GM15510 (cell line): Measurements from ENCODE around the gene KRT76.

Experiments
- POLR2A ChIP-seq: IDR thresholded peaks from 3 replicates; pipeline ENCODE4 v1.6.1; 2011; ENCODE audit warnings: borderline replicate concordance; ENCODE audit not compliant: insufficient read length; ENCODE audit errors: extremely low read depth

KRT76 gene

DNA sequence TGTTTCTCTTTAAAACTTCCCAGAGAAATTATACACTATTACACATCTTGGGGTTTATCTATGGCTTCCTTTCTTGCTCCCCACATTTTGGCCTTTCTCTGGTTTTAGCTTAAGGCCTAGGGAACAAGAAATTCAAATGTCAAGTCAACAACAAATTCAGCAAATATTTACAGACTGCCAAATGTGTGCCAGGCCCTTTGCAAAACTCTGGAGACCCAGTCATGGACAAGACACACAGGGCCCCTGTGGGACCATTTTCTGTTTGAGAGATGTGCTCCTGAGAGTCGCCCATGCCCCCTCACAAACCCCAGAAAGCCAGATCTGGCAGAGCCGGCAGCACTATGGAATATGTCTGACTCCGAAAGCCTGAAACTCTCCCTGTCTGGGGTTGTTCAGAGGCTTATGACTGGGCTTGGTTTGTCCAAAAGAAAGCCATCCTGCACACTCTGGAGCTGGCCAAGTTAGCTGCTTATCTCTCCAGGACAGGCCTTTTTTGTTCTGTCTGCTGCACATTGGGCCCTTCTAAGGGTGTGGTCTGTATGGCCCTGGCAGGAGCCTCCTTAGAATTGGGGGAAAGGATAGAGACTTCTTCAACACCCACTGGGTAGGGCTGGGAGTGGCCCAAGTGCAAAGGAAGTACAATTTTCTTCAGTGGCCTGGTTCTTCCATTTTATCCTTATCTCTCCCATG is 19.8 kb upstream of the KRT76 start:
- TF ChIP-seq POLR2A, result no peak

DNA sequence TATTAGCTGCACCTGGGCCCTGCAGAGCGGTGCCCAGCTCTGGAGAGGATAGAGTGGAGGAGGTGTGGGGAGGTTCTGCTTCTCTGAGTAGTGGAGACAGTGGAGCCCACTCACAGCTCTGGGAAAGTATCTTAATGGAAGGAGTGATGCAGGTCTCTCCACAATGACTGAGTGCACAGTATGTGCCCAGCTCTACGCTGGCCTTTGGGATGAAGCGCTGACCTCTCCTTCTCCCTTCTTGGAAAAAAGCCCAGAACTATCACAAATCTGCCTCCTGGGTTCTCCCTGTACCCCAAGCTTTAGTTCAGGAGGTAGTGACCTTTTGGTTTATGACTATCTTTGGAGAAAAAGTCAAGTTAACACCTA is 19.3 kb upstream of the KRT76 start:
- TF ChIP-seq POLR2A, result no peak

DNA sequence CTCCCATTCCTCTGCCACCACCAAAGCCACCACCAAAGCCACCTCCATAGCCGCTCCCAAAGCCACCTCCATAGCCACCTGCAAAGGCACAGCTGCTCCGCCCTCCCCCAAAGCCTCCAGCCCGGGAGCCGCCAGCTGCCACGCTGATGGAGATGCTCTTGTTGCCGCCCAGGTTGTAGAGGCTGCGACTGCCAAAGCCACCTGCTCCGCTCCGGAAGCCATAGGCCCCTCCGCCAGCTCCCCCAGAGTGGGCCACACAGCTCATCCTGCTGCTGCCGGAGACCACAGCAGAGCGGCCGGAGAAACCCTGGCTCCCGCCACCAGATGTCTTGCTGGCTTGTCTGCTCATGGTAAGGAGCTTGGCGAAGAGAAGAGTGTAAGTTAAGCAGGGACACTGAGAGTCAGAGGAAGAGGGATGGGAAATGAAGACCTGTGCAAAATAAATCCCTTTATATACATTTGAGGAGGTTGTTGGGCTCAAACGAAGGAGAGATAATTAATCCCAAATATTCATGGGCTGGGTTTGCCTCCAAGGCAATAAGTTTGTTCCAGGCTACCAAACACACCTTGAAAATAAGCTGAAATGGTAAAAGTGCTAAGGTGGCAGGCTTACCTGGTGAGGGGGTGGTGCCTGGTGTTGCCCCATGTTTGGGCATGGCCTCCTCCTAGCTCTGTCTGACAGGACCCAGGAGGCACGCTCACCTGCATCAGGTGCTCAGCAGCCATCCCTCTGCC is 18.7 kb upstream of the KRT76 start, which contains the start of gene KRT3:
KRT3 (minus strand) TSS at position 424 of the 735 bp plus-strand sequence; CDS start at position 349, 75 bp downstream.
- TF ChIP-seq POLR2A, result no peak

DNA sequence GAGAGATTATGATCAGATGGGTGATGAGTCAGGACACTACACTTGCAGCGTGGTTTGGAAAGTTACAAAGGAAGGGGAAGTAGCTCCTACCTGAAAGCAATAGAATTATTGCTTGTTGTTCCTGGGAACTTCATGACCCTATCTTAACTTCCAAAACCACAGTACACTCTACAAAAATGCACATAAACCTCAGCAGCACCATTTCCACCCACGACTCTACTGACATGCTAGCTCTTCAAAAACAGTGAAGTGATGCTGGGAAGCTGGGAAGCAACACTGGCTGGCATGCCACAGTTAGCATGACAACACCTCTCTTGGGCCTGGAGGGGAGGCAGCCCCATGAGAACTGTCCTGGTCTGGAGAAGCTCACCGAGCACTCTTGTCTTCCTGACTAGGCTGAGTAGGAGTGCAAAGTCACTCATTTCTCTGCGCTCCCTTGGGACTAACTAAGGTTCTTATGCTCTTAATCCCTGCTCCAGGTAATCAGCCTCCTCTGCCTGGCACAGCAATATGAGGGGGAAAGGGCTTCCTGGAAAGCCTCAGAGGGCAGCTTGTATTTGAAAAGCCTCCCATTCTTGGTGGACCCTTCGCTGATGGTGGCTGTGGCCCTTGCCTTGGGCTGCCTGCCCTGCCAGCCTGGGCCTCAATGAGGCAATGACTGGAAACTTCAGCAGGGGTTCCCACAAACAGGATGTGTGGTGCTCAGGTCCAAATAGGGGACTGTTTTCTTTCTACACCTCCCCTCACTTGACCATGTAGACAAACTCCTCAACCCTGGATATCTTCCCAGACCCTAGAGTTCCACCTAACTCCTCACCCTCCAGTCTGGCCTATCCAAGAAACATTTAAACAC is 17.6 kb upstream of the KRT76 start:
- TF ChIP-seq POLR2A, result no peak

DNA sequence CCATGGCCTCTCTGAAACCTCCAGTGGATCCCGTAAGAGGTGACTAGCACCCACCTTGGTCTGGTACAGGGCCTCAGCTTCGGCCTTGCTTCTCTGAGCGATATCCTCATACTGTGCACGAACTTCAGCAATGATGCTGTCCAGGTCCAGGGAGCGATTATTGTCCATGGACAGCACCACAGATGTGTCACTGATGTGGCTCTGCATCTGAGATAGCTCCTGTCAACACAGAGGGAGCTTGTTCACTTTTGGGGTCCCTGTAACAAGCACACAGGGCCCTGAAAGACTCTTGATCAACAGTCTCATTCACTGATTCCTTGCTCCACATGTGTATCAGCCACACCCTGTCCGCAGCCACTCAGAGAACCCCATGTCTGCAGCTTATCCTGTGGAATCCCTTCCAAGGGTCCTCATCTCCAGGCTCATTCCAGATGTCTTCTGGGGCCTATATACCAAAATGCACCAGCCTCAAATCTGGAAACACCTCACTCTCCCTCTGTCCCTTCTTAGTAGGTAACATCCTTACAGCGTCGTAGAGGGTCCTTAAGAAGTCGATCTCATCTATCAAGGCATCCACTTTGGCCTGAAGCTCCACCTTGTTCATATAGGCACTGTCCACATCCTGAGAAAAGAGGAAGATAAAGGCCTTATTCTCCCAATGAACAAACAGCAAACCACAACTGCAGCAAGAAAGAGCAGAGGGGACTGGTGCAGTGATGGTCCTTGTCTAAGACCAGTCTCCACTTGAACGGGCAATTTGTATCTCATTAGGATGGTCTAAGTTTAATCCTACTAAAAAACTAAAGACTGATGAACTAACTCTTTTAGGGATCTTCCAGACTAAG is 15.3 kb upstream of the KRT76 start:
- no peak for TF ChIP-seq POLR2A

DNA sequence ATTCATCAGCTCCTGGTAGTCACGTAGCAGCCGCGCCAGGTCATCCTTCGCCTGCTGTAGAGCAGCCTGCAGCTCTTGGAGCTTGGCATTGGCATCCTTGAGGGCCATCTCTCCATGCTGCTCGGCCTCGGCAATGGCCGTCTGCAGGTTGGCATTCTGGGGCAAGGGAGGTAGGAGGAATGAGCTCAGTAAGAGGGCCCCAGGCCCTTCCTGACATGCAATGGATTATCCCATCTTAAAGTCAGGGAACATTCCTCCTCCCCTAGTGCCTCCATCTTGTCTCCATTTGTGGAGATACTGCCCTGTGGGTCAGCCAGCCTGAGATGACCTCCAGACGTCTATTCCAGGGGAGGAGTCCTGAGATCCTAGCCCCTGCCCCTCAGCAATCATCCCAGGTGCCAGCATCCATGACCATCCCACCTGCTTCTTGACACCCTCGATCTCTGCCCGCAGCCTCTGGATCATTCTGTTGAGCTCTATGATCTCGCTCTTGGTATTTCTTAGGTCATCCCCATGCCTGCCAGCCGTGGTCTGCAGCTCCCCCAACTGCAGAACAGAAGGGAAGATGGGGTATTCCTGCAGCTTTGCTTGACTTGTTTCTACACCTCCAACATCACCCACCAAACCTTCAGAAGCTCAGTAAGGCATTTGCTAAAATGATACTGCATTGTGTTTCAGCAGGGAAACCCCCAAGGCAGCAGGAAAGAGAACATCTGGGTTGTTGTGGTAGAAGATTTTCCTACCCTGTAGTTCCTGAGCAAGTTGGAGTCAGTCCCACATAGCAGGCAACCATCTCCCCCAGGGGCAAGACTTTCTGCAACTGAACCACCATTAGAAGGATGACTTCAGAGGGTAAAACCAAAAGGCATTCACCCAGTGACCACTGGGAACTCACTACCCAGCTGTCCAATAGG is 14.4 kb upstream of the KRT76 start:
- TF ChIP-seq POLR2A, result no peak

DNA sequence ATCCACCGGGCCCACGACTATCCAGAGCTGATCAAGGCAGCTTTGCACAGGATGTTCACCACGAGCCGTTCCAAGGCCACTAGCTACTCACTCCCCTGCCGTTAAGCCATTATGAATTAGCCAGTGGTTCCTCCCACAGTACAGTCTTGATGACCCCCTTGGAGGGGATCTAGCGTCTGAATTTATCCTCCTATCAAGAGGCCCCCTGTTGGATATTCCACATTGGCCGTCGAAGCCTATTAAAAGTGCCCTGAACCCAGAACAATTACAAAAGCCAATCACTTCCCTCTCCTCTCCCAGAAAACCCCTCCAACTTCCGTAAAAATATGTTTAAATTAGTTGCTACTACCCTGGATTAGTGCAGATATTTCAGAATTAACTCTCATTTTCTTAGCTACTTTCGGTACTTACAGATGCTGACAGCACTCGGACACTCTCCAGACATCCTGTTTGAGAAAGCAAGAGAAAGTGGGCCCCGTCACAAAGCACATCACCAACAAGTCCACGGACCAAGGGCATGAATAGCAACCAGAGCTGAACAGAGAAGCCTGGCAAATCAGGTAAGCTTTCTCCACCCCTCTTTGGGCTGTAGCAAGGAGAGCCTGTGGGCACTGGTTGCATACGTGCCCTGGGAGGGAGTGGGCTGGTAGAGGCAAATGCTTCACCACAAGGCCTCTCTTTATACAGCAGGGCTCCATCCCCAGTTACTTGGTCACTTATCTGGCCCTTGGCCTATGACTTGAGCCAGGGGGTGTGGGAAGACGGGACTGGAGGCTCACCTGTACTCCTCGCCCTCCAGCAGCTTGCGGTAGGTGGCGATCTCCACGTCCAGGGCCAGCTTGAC is 13.5 kb upstream of the KRT76 start:
- TF ChIP-seq POLR2A, result no peak

DNA sequence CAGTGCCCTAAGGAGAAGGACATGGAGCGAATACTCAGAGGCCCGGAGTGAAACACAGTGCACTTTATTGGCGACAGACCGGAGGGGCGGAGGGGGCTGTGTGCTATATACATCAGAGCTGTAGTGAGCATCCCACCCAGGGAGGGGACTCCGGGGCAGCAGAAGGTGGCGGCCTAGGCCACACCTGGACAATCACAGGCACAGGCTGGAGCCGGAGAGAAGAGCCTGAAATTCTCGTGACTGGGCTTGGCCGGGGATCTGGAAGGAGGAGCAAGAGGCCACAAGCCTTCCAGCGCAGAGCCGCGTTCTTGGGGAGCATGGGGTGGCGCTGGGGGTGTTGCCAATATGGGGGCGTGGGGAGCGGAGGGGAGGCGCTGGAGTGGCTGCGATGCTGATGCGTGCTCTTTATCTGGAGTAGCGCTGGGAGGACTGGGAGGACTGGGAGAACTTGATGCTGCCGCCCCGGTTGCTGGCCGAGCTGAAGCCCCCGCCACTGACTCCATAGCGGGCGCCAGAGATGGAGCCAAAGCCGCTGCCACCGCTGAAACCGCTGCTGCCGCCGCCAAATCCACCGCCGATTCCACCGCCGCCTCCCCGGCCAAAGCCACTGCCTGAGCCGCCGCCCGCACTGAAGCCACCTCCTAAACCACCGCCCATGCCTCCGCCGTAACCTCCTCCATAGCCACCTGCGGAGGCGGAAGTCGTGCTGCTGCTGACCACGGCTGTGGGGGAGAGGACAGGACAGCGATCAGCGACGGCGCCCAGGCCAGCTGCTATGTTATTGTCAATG is 12.7 kb upstream of the KRT76 start:
- no peak for TF ChIP-seq POLR2A

DNA sequence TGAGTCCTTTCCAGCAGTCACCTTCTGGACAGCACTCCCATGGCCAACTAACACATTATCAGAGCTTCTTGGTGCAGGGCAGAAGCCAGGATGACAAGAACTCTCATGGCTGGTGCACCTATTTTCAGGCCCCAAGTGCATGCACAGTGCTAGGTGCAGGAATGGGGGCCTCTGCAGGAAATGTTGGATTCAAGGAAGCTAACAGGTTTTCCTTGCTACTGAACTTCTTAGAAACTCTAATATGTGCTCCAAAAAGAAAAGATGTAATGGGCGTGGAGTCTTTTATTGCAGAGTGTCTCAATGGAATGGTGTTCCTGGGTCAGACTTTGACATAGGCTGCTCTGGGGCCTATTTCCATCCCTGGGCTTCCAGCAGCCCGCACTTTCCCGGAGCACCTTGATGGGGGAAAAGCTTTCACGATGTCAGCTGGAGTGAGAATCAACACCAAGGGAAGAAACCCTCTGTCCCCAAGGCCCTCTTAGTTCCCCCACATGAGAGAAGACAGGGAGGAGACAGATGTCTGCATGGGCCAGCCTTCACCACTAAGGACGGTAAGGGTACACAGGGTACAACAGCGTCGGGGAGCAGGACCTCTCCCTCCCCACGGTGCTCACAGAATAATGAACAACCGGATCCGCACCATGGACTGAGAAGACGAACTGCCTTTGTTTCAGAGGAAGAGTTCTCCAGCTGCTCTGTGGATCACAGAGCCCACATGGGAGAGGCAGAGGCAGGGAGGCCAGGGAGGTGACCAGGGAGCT is 11.9 kb upstream of the KRT76 start:
- no peak for TF ChIP-seq POLR2A

DNA sequence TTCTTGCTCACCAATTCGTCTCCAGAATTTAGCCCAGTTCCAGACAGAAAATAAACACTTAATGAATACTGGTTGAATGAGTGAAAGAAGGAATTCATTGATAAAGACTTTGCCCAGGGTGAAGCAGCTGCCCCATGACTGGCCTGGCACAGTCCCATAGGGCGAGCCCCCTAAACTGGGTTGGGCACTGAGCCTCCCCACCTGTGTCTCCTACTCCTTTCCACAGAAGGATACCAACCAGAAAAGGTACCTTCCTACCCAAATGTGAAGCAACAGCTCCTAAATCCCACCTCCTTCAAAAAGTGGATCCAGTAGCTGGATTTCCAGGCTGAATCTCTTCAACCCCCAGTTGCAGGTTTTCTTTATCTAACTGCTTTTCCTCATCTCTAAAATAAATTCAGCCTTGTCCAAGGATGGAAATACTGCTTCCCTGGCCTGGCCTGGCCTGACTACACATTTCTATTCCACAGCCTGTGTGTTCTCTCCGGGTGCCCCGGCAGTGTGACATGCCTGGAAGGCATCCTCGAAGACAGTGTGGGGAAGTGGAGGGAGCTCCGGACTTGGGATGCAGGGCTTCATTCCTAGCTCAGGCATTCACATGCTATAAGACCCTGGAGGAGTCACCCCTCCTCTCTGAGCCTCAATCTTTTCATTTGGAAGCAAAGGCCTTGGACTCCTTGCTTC is 11.2 kb upstream of the KRT76 start:
- no peak for TF ChIP-seq POLR2A
